Upper lobe of left lung (tissue), 6 donors: ENCODE data around the gene PPP1R3D. TPM values are rescaled to one million over a fixed set of nuclear protein-coding genes. Genes with fewer than 3 reads are reported as not detected.
"Not testable (repeated sequence)": the region's sequence is repeated elsewhere in the genome, so short reads cannot be mapped to it uniquely, and the experiment has no call there.

Experiments
- ATAC-seq, 2 donors: fragments of 200-7000 bp; cut with Tn5 transposase; one replicate each; pipeline ENCODE4 v1.9.1; 2022; ENCODE audit warnings: mild to moderate bottlenecking in 2 of 2, moderate library complexity in 2 of 2; ENCODE audit not compliant: low FRiP score in 2 of 2
- DNase-seq, 2 donors: peaks; one replicate each; pipeline ENCODE4 v3.0.0-alpha.2; 2019 to 2020
- H3K27ac ChIP-seq, 4 donors: fragments of 200-600 bp; sonication (generic); one replicate each; pipeline ENCODE4 v1.5.1; 2016 to 2019
- H3K27me3 ChIP-seq, 4 donors: fragments of 200-600 bp; sonication (generic); one replicate each; pipeline ENCODE4 v1.5.1; 2017 to 2019
- H3K36me3 ChIP-seq, 4 donors: fragments of 200-600 bp; sonication (generic); one replicate each; pipeline ENCODE4 v1.5.1; 2016 to 2019
- H3K4me1 ChIP-seq, 4 donors: fragments of 200-600 bp; sonication (generic); one replicate each; pipeline ENCODE4 v1.5.1; 2018 to 2019
- H3K4me3 ChIP-seq, 4 donors: fragments of 200-600 bp; sonication (generic); one replicate each; pipeline ENCODE4 v1.5.1; 2017 to 2019; ENCODE audit warnings: mild to moderate bottlenecking in 2 of 4, moderate library complexity in 1 of 4
- H3K9me3 ChIP-seq, 4 donors: fragments of 200-600 bp; sonication (generic); one replicate each; pipeline ENCODE4 v1.5.1; 2018 to 2019
- EP300 ChIP-seq, 4 donors: sonication (generic); formaldehyde crosslinking; IDR thresholded peaks; one replicate each; pipeline ENCODE4 v1.5.1; 2017; ENCODE audit warnings: antibody characterized with exemption in 4 of 4, control low read depth in 2 of 4
- POLR2A ChIP-seq, 4 donors: fragments of 450-650 bp; IDR thresholded peaks; one replicate each; pipeline ENCODE4 v1.5.1; 2016 to 2017; ENCODE audit warnings: antibody characterized with exemption in 4 of 4, mild to moderate bottlenecking in 2 of 4
- POLR2AphosphoS5 ChIP-seq, 2 donors: sonication (generic); formaldehyde crosslinking; IDR thresholded peaks; one replicate each; pipeline ENCODE4 v1.5.1; 2017; ENCODE audit warnings: antibody characterized with exemption in 2 of 2
- WGBS, 2 donors: methylation state at CpG; one replicate each; pipeline ENCODE4 v1.1.5; 2017 to 2018; 5-methylcytosine and 5-hydroxymethylcytosine counted together
- total RNA-seq, 6 donors: library from RNA; depleted of rRNA in 4 of 6; stranded (reverse); fragments of >200 nt in 4 of 6; gene quantifications; one replicate each; pipeline versions ENCODE4 v1.1.0 to v1.2.1, GENCODE V29; 2016 to 2021
- TF ChIP-seq, protein P1 (sequence below), 6 experiments: fragments of 450-650 bp in 4 of 6; fragments of 200-600 bp in 2 of 6; sonication (generic) in 2 of 6; IDR thresholded peaks; one replicate each; pipeline ENCODE4 v1.5.1; 2016 to 2019; ENCODE audit warnings: antibody characterized with exemption in 6 of 6
- donor health status: DM: no; HTN: no; CAD: no; lungs with moderate emphysema.
- donor health status: DM: no; HTN: yes; CAD: no; lungs with severe emphysema.

The PPP1R3D gene
- total RNA-seq, 6 donors from 2014 or later = 6.3 to 12.6 (median 10.4) TPM

DNA sequence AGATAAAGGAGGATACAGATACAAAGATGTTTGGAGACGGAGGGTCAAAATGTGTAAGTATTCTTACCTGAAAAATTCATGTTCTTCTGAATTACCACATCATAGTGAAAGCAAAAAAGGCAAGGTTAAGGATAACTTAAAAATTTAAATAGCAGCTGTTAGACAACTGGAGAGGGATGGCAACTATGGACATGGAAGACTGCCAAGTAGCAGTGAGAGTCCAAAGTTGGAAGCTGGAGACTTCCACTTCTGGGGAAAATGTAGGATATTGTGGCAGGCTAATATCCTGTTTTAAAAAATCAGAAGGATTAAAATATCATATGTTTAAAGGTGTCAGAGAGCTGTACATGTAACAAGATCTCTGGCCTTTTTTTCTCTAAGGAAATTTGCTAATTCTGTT lies 36.5 kb downstream of the PPP1R3D start:
- WGBS, 2 donors = 94 to 98% methylated on average over 1 of the region's 1 CpG
- H3K27ac ChIP-seq = no peak overlapping the region
- TF ChIP-seq POLR2A (IDR thresholded peaks at IDR 0.05) (no peak), POLR2AphosphoS5 (IDR thresholded peaks at IDR 0.05) (no peak), EP300 (IDR thresholded peaks at IDR 0.05) (no peak)
- TF ChIP-seq, protein P1, sequence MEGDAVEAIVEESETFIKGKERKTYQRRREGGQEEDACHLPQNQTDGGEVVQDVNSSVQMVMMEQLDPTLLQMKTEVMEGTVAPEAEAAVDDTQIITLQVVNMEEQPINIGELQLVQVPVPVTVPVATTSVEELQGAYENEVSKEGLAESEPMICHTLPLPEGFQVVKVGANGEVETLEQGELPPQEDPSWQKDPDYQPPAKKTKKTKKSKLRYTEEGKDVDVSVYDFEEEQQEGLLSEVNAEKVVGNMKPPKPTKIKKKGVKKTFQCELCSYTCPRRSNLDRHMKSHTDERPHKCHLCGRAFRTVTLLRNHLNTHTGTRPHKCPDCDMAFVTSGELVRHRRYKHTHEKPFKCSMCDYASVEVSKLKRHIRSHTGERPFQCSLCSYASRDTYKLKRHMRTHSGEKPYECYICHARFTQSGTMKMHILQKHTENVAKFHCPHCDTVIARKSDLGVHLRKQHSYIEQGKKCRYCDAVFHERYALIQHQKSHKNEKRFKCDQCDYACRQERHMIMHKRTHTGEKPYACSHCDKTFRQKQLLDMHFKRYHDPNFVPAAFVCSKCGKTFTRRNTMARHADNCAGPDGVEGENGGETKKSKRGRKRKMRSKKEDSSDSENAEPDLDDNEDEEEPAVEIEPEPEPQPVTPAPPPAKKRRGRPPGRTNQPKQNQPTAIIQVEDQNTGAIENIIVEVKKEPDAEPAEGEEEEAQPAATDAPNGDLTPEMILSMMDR (IDR thresholded peaks at IDR 0.05) = no peak
- no peak for ATAC-seq
- H3K27me3 ChIP-seq = no peaks in the 10 kb centered on the region
- H3K4me3 ChIP-seq = no peak overlapping the region
- no peaks in the 10 kb centered on the region for H3K9me3 ChIP-seq
- no peak for DNase-seq
- no peaks in the 10 kb centered on the region for H3K36me3 ChIP-seq
- H3K4me1 ChIP-seq = no peaks in the 10 kb centered on the region

DNA sequence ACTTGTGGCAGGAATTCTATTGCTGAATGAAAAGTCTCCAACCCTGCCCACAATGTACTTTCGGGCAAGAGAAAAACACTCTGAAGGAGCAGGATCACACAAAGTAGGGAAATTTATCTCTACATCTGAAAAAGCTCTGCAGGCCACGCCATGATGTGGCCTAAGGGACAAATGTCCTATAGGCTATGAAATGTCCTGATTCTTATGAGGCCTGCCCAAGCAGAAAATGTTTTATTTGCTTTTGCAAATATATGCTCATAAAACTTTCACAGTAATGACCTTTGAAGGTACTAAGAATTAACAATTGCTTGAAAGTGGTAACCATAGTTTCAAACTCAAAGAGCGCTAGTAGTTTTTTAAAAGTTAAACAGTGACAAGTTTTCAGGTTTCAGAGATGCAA lies 37.6 kb downstream of the PPP1R3D start:
- no peak for TF ChIP-seq POLR2A (IDR thresholded peaks at IDR 0.05)
- no peak for TF ChIP-seq EP300 (IDR thresholded peaks at IDR 0.05)
- TF ChIP-seq, protein P1 (IDR thresholded peaks at IDR 0.05) = no peak
- no peak for TF ChIP-seq POLR2AphosphoS5 (IDR thresholded peaks at IDR 0.05)
- WGBS, 2 donors = 96 to 98% methylated on average over 3 of the region's 3 CpGs
- DNase-seq (no peak), ATAC-seq (no peak)
- H3K4me1 ChIP-seq = no peaks in the 10 kb centered on the region
- H3K36me3 ChIP-seq = no peaks in the 10 kb centered on the region
- no peaks in the 10 kb centered on the region for H3K27me3 ChIP-seq
- H3K27ac ChIP-seq = no peak overlapping the region
- H3K4me3 ChIP-seq = no peak overlapping the region
- no peaks in the 10 kb centered on the region for H3K9me3 ChIP-seq

DNA sequence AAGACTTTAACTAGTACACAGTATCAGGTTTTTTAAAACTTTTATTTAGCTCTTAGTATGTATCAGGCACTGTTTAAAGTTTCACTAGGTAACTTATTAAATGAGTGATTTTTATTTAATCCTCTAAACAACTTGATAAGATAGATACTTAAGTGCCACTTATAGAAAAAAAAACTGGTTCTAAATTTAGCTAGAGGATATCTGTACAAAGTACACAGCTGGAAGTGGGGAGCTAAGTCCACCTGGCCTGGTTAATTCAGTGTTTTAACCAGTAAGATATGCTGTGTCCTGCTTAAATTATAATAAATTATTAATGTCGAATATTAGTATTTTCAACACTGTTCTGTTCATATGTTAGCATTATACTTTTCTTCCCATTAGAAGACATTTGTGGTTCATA lies 44.2 kb downstream of the PPP1R3D start:
- 61 to 80% methylated on average over 1 of the region's 1 CpG for WGBS, 2 donors
- TF ChIP-seq EP300 (IDR thresholded peaks at IDR 0.05) = no peak
- no peak for TF ChIP-seq POLR2A (IDR thresholded peaks at IDR 0.05)
- TF ChIP-seq, protein P1 (IDR thresholded peaks at IDR 0.05) = no peak
- no peak for TF ChIP-seq POLR2AphosphoS5 (IDR thresholded peaks at IDR 0.05)
- no peaks in the 10 kb centered on the region for H3K27me3 ChIP-seq
- H3K36me3 ChIP-seq = no peaks in the 10 kb centered on the region
- no peaks in the 10 kb centered on the region for H3K4me1 ChIP-seq
- no peak overlapping the region for H3K4me3 ChIP-seq
- DNase-seq (no peak), ATAC-seq (no peak)
- no peak overlapping the region for H3K27ac ChIP-seq
- no peaks in the 10 kb centered on the region for H3K9me3 ChIP-seq

DNA sequence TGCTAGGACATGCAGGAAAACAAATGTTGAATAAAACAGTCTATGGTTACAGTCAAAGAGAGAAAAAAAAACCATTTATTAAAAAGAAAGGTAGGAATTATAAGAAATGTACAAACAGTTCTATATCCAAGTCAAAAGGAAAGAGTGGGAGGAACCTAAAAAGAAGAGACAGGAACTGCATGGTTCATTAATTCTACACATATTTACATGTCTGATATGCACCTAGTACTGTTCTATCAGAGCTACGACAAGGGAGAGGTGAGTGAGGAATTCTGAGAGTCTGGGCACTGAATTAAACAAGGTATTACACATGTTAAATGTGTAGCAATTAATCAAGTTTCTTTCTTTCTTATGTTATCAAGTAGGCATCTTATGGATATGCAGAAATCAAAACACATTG lies 48.5 kb downstream of the PPP1R3D start:
- Histone ChIP-seq H3K36me3 (no peaks in the 10 kb centered on the region), H3K4me1 (no peaks in the 10 kb centered on the region), H3K4me3 (no peak overlapping the region), H3K27me3 (no peaks in the 10 kb centered on the region), H3K9me3 (no peaks in the 10 kb centered on the region), H3K27ac (no peak overlapping the region)
- ATAC-seq = no peak
- WGBS, 2 donors = 88 to 90% methylated on average over 1 of the region's 1 CpG
- DNase-seq = no peak
- no peak for TF ChIP-seq POLR2A (IDR thresholded peaks at IDR 0.05)
- TF ChIP-seq EP300 (IDR thresholded peaks at IDR 0.05) = no peak
- TF ChIP-seq, protein P1 (IDR thresholded peaks at IDR 0.05) = no peak
- TF ChIP-seq POLR2AphosphoS5 (IDR thresholded peaks at IDR 0.05) = no peak

DNA sequence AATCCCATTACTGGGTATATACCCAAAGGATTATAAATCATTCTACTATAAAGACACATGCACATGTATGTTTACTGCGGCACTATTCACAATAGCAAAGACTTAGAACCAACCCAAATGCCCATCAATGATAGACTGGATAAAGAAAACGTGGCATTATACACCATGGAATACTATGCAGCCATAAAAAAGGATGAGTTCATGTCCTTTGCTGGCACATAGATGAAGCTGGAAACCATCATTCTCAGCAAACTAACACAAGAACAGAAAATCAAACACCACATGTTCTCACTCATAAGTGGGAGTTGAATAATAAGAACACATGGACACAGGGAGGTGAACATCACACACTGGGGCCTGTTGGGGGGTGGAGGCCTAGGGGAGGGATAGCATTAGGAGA lies 50.1 kb downstream of the PPP1R3D start:
- H3K36me3 ChIP-seq, H3K4me1 ChIP-seq, H3K9me3 ChIP-seq, DNase-seq, H3K27me3 ChIP-seq, H3K27ac ChIP-seq, ATAC-seq, H3K4me3 ChIP-seq: not testable (repeated sequence)
- WGBS, 2 donors = 83 to 90% methylated on average over 2 of the region's 2 CpGs
